Transverse colon (tissue), 4 donors: ENCODE measurements around the gene PCDHGA3. TPM values are rescaled to one million over a fixed set of nuclear protein-coding genes. Genes with fewer than 3 reads are reported as not detected.
"Not testable (repeated sequence)": the region's sequence is repeated elsewhere in the genome, so short reads cannot be mapped to it uniquely, and the experiment has no call there.

Experiments used
- DNase-seq: peaks from one replicate; pipeline ENCODE4 v3.0.0-alpha.2; 2019
- H3K27ac ChIP-seq, 4 donors: fragments of 200-600 bp; sonication (generic); 2 replicates each; pipeline ENCODE4 v1.5.1; 2016 to 2018; ENCODE audit warnings: inconsistent platforms in 4 of 4
- H3K27me3 ChIP-seq: fragments of 200-600 bp; sonication (generic); 2 replicates; pipeline ENCODE4 v1.5.1; 2017; ENCODE audit warnings: inconsistent platforms
- H3K36me3 ChIP-seq, 4 donors: fragments of 200-600 bp; sonication (generic); 2 replicates each; pipeline ENCODE4 v1.5.1; 2017 to 2019; ENCODE audit warnings: inconsistent platforms in 4 of 4
- H3K4me1 ChIP-seq, 4 donors: fragments of 200-600 bp; sonication (generic); 2 replicates each; pipeline ENCODE4 v1.5.1; 2017 to 2020; ENCODE audit warnings: inconsistent platforms in 4 of 4
- H3K4me3 ChIP-seq, 4 donors: fragments of 200-600 bp; sonication (generic); 1 replicate in 1 of 4; 2 replicates in 3 of 4; pipeline versions ENCODE4 v1.5.1 to v1.6.1; 2017 to 2019; ENCODE audit warnings: inconsistent platforms in 4 of 4
- H3K9me3 ChIP-seq, 2 donors: fragments of 200-600 bp; sonication (generic); 2 replicates each; pipeline ENCODE4 v1.5.1; 2017 to 2019; ENCODE audit warnings: inconsistent platforms in 2 of 2
- EP300 ChIP-seq: sonication (generic); formaldehyde crosslinking; IDR thresholded peaks from one replicate; pipeline ENCODE4 v1.6.1; 2017; ENCODE audit warnings: antibody characterized with exemption, low read depth
- POLR2A ChIP-seq: fragments of 450-650 bp; IDR thresholded peaks from one replicate; pipeline ENCODE4 v1.6.1; 2016; ENCODE audit warnings: antibody characterized with exemption, mild to moderate bottlenecking, moderate library complexity
- POLR2AphosphoS5 ChIP-seq, 3 donors: sonication (generic); formaldehyde crosslinking; IDR thresholded peaks; one replicate each; pipeline ENCODE4 v1.6.1; 2016; ENCODE audit warnings: antibody characterized with exemption in 3 of 3
- WGBS, 2 donors: methylation state at CpG; one replicate each; pipeline ENCODE4 v1.1.5; 2018; ENCODE audit warnings: low coverage in 1 of 2; 5-methylcytosine and 5-hydroxymethylcytosine counted together
- in situ Hi-C, 4 donors: fragments of 200-750 bp; cut with MboI; loops; one replicate each; pipeline versions ENCODE4 v1.15.0 to v1.15.1; 2017; ENCODE audit warnings: low sequenced_read_pairs in 3 of 4, low pct_ligation_motif_present in 1 of 4, low pct_unique_long_range_greater_than_20kb in 1 of 4
- intact Hi-C: fragments of 100-400 bp; cut with DNase I; formaldehyde crosslinking; loops from one replicate; pipeline ENCODE4 v1.15.1; 2023; ENCODE audit warnings: low total_unique reads
- total RNA-seq, 4 donors: library from RNA; depleted of rRNA; stranded (reverse); fragments of >200 nt; gene quantifications; one replicate each; pipeline ENCODE4 v1.1.0, GENCODE V29; 2016
- TF ChIP-seq, protein P1 (sequence below), 5 experiments: fragments of 200-600 bp in 3 of 5; fragments of 450-650 bp in 2 of 5; sonication (generic) in 3 of 5; IDR thresholded peaks; 1 replicate in 2 of 5; 2 replicates in 3 of 5; pipeline ENCODE4 v1.5.1; 2016 to 2017; ENCODE audit warnings: antibody characterized with exemption in 5 of 5, inconsistent platforms in 3 of 5, mild to moderate bottlenecking in 2 of 5, moderate library complexity in 1 of 5

The PCDHGA3 gene
- total RNA-seq, 4 donors from 2014 or later: 0.55 to 4.9 (median 1.1) TPM

DNA sequence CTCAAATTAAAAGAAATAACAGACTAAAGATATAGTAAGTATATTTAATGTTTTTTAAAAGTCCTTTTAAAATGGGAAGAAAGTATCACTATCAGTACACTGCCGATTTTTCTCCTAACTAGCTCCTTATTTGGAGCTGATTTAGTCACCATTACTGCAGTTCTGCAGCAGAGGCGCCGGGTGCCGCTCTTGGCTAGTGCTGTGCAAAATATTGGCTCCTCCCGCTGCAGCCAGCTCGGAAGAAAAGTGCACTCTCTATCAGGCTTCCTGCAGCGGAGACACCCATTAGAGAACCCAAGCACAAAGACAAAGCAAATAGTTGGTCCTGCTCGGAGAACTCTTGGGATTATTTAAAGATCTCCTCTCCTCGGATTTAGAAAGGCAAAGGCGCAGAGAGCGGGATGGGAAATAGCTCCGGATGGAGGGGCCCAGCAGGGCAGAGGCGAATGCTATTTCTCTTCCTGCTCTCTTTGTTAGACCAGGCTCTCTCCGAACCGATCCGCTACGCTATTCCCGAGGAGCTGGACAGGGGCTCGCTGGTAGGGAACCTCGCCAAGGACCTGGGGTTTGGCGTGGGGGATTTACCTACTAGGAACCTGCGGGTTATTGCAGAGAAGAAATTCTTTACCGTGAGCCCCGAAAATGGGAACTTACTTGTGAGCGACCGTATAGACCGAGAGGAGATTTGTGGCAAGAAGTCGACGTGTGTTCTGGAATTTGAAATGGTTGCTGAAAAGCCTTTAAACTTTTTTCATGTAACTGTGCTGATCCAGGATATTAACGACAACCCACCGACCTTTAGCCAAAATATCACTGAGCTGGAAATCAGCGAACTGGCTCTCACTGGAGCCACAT lies 26.6 kb downstream of the PCDHGA3 start, which contains the start of gene PCDHGB3:
Gene PCDHGB3 (plus strand): TSS at position 249 of the 855 bp plus-strand sequence. CDS start 153 bp downstream, at position 402.
- TF ChIP-seq EP300: no peak
- TF ChIP-seq, protein P1, sequence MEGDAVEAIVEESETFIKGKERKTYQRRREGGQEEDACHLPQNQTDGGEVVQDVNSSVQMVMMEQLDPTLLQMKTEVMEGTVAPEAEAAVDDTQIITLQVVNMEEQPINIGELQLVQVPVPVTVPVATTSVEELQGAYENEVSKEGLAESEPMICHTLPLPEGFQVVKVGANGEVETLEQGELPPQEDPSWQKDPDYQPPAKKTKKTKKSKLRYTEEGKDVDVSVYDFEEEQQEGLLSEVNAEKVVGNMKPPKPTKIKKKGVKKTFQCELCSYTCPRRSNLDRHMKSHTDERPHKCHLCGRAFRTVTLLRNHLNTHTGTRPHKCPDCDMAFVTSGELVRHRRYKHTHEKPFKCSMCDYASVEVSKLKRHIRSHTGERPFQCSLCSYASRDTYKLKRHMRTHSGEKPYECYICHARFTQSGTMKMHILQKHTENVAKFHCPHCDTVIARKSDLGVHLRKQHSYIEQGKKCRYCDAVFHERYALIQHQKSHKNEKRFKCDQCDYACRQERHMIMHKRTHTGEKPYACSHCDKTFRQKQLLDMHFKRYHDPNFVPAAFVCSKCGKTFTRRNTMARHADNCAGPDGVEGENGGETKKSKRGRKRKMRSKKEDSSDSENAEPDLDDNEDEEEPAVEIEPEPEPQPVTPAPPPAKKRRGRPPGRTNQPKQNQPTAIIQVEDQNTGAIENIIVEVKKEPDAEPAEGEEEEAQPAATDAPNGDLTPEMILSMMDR (IDR thresholded peaks at IDR 0.05): peak in 1 of 5 experiments; percentile 14
- Histone ChIP-seq H3K27me3 (peaks cover 15% of the 10 kb centered on the region), H3K9me3 (peaks cover 26 to 95% of the 10 kb centered on the region in 2 donors), H3K4me3 (peak within 1 kb of the TSS in 1 of 4 donors; percentile 30), H3K4me1 (no peaks in the 10 kb centered on the region), H3K27ac (no peak within 1 kb of the TSS), H3K36me3 (peaks cover 0 to 3% (median 0%) of the 10 kb centered on the region in 4 donors)
- WGBS, 2 donors: 47 to 52% methylated on average over 12 to 32 of the region's 32 CpGs
- intact Hi-C loops (no loop called here), in situ Hi-C loops (loop anchor here in 1 of 4 donors (25.0 kb wide), 1 partner anchor 192 kb away; no protein-coding TSS in a partner anchor)
- peak; percentile 21 for DNase-seq

DNA sequence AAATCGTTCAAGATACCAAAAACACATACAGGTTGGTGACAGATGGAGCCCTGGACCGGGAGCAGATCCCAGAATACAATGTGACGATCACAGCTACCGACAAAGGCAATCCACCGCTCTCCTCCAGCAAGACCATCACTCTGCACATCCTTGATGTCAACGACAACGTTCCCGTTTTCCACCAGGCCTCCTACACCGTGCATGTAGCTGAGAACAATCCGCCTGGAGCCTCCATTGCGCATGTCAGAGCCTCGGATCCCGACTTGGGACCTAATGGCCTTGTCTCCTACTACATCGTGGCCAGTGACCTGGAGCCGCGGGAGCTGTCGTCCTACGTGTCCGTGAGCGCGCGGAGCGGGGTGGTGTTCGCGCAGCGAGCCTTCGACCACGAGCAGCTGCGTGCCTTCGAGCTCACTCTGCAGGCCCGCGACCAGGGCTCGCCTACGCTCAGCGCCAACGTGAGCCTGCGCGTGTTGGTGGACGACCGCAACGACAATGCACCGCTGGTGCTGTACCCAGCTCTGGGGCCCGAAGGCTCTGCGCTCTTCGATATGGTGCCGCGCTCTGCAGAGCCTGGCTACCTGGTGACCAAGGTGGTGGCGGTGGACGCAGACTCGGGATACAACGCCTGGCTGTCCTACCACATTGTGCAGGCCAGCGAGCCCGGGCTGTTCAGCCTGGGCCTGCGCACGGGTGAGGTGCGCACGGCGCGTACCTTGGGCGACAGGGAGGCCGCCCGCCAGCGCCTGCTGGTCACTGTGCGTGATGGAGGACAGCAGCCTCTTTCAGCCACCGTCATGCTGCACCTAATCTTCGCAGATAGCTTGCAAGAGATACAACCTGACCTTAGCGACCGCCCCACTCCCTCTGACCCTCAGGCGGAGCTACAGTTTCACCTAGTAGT lies 28.2 kb downstream of the PCDHGA3 start:
- H3K9me3 ChIP-seq: peaks cover 19 to 90% of the 10 kb centered on the region in 2 donors
- in situ Hi-C loops (loop anchor here in 1 of 4 donors (25.0 kb wide), 1 partner anchor 190 kb away; no protein-coding TSS in a partner anchor), intact Hi-C loops (no loop called here)
- TF ChIP-seq POLR2AphosphoS5 (IDR thresholded peaks at IDR 0.05) (no peak), POLR2A (no peak), EP300 (no peak)
- TF ChIP-seq, protein P1 (IDR thresholded peaks at IDR 0.05): no peak
- no peak overlapping the region for H3K4me3 ChIP-seq
- H3K36me3 ChIP-seq: peaks cover 0 to 3% (median 0%) of the 10 kb centered on the region in 4 donors
- no peak overlapping the region for H3K27ac ChIP-seq
- H3K27me3 ChIP-seq: peaks cover 5% of the 10 kb centered on the region
- WGBS, 2 donors: 57 to 76% methylated on average over 2 to 69 of the region's 69 CpGs
- no peak for DNase-seq
- no peaks in the 10 kb centered on the region for H3K4me1 ChIP-seq

DNA sequence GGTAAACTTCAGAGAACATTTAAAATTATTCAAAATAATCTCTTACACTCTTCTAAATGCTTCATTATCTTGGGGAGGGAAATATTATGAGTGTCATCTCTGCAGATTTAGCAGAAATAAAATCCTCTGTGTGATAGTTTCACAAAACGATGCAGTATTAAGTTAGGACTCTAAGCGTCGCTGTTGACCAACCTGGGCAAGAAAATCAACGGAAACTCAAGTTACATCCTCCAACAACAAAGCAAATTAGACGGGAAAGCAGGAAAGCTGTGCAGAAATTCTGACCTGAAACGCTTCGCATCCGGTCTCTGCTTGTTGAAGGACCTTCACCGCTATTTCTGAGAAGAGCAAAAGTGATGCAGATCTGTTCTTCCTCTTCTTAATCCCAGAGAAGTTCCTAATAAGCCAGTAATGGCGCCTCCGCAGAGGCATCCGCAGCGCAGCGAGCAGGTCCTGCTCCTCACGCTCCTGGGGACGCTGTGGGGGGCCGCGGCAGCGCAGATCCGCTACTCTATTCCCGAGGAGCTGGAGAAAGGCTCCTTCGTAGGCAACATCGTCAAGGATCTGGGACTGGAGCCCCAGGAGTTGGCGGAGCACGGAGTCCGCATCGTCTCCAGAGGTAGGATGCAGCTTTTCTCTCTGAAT lies 30.2 kb downstream of the PCDHGA3 start, which contains the start of gene PCDHGA6:
Gene PCDHGA6 (plus strand): TSS at position 219 of the 645 bp plus-strand sequence. CDS start 193 bp downstream, at position 412.
- Histone ChIP-seq H3K4me3 (peak within 1 kb of the TSS in 1 of 4 donors; percentile 2), H3K9me3 (peaks cover 19 to 95% of the 10 kb centered on the region in 2 donors), H3K27ac (no peak within 1 kb of the TSS), H3K27me3 (peaks cover 5% of the 10 kb centered on the region), H3K36me3 (peaks cover 0 to 3% (median 0%) of the 10 kb centered on the region in 4 donors), H3K4me1 (no peaks in the 10 kb centered on the region)
- in situ Hi-C loops (loop anchor here in 1 of 4 donors (25.0 kb wide), 1 partner anchor 189 kb away; no protein-coding TSS in a partner anchor), intact Hi-C loops (no loop called here)
- DNase-seq: no peak
- no peak for TF ChIP-seq EP300
- 43 to 53% methylated on average over 9 to 27 of the region's 27 CpGs for WGBS, 2 donors

DNA sequence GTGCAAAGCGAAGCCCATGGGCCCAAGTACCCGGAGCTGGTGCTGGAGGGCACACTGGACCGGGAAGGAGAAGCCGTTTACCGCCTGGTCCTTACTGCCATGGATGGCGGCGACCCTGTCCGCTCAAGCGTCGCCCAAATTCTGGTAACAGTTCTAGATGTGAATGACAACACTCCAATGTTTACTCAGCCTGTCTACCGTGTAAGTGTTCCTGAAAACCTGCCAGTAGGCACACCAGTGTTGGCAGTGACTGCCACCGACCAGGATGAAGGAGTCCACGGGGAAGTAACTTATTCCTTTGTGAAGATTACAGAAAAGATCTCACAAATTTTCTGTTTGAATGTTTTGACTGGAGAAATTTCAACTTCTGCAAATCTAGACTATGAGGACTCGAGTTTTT lies 31.0 kb downstream of the PCDHGA3 start:
- peaks cover 19 to 90% of the 10 kb centered on the region in 2 donors for H3K9me3 ChIP-seq
- no peaks in the 10 kb centered on the region for H3K27me3 ChIP-seq
- H3K27ac ChIP-seq: no peak overlapping the region
- H3K4me3 ChIP-seq: no peak overlapping the region
- no peaks in the 10 kb centered on the region for H3K4me1 ChIP-seq
- 73 to 84% methylated on average over 3 to 14 of the region's 14 CpGs for WGBS, 2 donors
- DNase-seq: no peak
- in situ Hi-C loops: loop anchor here in 2 of 4 donors (25.0 kb wide), 2 partner anchors 162 to 188 kb away; partner anchors contain the start of genes PCDHB12 (in 1 of the 2), PCDHB13 (in 1 of the 2) and PCDHB14 (in 1 of the 2)
- intact Hi-C loops: no loop called here
- H3K36me3 ChIP-seq: peaks cover 0 to 3% (median 0%) of the 10 kb centered on the region in 4 donors
- TF ChIP-seq EP300 (no peak), POLR2AphosphoS5 (IDR thresholded peaks at IDR 0.05) (no peak), POLR2A (no peak)
- TF ChIP-seq, protein P1 (IDR thresholded peaks at IDR 0.05): no peak

DNA sequence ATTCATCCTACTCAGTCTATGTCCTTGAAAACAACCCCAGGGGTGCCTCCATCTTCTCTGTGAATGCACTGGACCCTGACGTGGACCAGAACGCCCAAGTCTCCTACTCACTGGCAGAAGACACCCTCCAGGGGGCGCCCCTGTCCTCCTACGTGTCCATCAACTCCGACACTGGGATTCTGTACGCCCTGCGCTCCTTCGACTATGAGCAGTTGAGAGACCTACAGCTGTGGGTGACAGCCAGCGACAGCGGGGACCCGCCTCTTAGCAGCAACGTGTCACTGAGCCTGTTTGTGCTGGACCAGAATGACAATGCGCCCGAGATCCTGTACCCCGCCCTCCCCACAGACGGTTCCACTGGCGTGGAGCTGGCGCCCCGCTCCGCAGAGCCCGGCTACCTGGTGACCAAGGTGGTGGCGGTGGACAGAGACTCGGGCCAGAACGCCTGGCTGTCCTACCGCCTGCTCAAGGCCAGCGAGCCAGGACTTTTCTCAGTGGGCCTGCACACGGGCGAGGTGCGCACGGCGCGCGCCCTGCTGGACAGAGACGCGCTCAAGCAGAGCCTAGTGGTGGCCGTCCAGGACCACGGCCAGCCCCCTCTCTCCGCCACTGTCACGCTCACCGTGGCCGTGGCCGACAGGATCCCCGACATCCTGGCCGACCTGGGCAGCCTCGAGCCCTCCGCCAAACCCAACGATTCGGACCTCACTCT lies 32.0 kb downstream of the PCDHGA3 start:
- H3K27me3 ChIP-seq, H3K4me1 ChIP-seq, H3K27ac ChIP-seq, H3K36me3 ChIP-seq, intact Hi-C loops, DNase-seq, H3K4me3 ChIP-seq: not testable (repeated sequence)
- 69% methylated on average over 24 of the region's 48 CpGs; no CpG with 5 or more reads in 1 of the 2 donors for WGBS, 2 donors
- in situ Hi-C loops: loop anchor here in 1 of 4 donors (25.0 kb wide), 1 partner anchor 163 kb away; the partner anchor contains the start of genes PCDHB12, PCDHB13 and PCDHB14
- H3K9me3 ChIP-seq: peaks cover 17 to 87% of the 10 kb centered on the region in 2 donors
